ENCODE data around the gene DCAF7.

DNA sequence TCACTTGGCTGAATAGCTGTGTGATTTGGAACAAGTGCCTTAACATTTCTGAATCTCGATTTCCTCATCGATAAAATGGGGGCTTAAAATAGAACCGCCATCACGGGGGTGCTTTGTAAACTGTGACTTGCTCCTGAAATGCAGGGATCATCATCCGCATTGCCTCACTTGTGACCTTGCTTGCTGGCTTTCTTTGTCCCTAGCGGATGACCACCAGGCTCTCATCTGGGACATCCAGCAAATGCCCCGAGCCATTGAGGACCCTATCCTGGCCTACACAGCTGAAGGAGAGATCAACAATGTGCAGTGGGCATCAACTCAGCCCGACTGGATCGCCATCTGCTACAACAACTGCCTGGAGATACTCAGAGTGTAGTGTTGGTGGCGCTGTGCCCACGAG is 38.5 kb downstream of the DCAF7 start:
- TF ChIP-seq POLR2A (IDR thresholded peaks at IDR 0.05) (no peak), CTCF (IDR thresholded peaks at IDR 0.05) (no peak)

Measured in Peyer's patch (tissue), 4 donors.